ENCODE results near the gene SCN4B.

SCN4B gene

DNA sequence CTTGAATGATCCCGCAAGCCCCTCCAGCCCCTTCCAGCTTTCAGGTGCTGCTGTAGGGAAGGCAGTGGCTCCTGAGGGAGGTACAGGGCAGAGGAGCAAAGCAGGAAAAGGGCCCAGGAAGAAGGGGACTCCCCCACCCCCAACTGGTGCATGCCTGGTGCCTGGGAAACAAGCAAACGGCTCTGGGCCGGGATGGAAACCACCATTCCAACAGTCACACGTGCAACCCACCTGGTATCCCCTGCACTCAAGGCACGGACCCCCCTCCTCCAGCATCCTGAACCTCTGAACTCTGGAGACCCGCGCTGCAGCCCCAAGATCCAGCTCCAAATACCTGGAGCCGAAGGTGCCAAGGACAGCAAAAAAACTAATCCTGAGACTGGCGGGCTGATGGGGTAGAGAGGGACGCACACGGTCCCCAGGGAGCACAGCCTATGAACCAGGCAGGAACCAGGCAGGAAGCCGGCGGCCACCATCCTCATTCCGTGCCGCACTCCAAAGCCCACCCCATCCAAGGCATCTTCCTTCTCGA, 537 bp downstream of the SCN4B start:
- WGBS, 2 experiments, result 4% methylated on average over 16 of the region's 16 CpGs
- no peak overlapping the region for H3K27ac ChIP-seq (ENCODE audit: insufficient read depth, low read depth, low read length, poor library complexity, severe bottlenecking)
- H3K4me3 ChIP-seq (ENCODE audit: insufficient read depth, low read depth, low read length), result peak overlapping the region; percentile 59
- no peaks in the 10 kb centered on the region for H3K9me3 ChIP-seq (ENCODE audit: control insufficient read depth, low read length)
- no peaks in the 10 kb centered on the region for H3K36me3 ChIP-seq (ENCODE audit: control insufficient read depth, insufficient read depth, low read length)
- peaks cover 85% of the 10 kb centered on the region for H3K27me3 ChIP-seq (ENCODE audit: control insufficient read depth, insufficient read depth, low read length, poor library complexity, severe bottlenecking)
- H3K4me1 ChIP-seq (ENCODE audit: control insufficient read depth, insufficient read depth, low read length), result peaks cover 25% of the 10 kb centered on the region

DNA sequence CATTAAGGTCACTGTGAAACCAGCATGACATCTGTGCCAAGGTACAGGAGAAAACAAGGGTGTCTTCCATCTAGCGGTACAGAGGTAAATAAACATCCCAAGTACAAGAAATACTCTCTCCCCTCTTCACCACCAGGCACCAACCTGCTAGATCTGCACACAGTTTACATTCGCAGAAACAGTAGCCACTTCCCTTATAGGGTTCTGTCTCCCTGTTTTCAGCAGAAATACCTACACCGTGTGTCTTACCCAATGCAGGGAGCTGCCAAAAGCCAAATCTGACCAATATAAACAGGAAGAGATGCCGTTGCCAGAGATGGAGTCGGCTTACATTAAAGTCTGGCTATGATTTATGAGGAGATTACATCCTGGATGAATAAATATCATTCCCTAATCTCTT, 1.2 kb downstream of the SCN4B start:
- no peaks in the 10 kb centered on the region for H3K36me3 ChIP-seq (ENCODE audit: control insufficient read depth, insufficient read depth, low read length)
- no peak overlapping the region for H3K4me3 ChIP-seq (ENCODE audit: insufficient read depth, low read depth, low read length)
- peaks cover 19% of the 10 kb centered on the region for H3K4me1 ChIP-seq (ENCODE audit: control insufficient read depth, insufficient read depth, low read length)
- no peak overlapping the region for H3K27ac ChIP-seq (ENCODE audit: insufficient read depth, low read depth, low read length, poor library complexity, severe bottlenecking)
- no peaks in the 10 kb centered on the region for H3K9me3 ChIP-seq (ENCODE audit: control insufficient read depth, low read length)
- H3K27me3 ChIP-seq (ENCODE audit: control insufficient read depth, insufficient read depth, low read length, poor library complexity, severe bottlenecking), result peaks cover 85% of the 10 kb centered on the region
- WGBS, 2 experiments, result 82 to 89% methylated on average over 5 of the region's 5 CpGs

DNA sequence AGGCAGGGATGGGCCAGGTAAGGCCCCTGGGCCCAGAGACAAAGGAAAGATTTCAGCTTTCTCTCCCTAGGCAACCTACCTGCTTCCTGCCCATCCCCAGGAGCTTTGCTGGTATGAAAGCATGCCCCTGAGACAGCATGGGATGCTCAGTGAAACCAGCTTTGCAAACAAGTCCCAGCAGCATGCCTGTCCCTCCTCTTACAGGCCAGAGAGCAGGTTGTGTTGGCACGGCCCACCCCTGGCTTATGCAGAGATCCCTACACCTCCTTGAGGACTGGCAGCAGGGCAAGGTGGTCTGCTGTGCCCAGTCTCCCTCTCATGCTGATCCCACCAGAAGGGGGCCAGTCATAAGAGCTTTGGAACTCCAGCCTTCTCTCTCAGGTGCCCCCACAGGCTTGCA, 3.1 kb downstream of the SCN4B start:
- no peak overlapping the region for H3K4me3 ChIP-seq (ENCODE audit: insufficient read depth, low read depth, low read length)
- no peaks in the 10 kb centered on the region for H3K9me3 ChIP-seq (ENCODE audit: control insufficient read depth, low read length)
- H3K27me3 ChIP-seq (ENCODE audit: control insufficient read depth, insufficient read depth, low read length, poor library complexity, severe bottlenecking), result peaks cover 73% of the 10 kb centered on the region
- WGBS, 2 experiments, result 41 to 55% methylated on average over 1 of the region's 1 CpG
- no peaks in the 10 kb centered on the region for H3K36me3 ChIP-seq (ENCODE audit: control insufficient read depth, insufficient read depth, low read length)
- H3K4me1 ChIP-seq (ENCODE audit: control insufficient read depth, insufficient read depth, low read length), result peaks cover under 1% of the 10 kb centered on the region
- no peak overlapping the region for H3K27ac ChIP-seq (ENCODE audit: insufficient read depth, low read depth, low read length, poor library complexity, severe bottlenecking)

DNA sequence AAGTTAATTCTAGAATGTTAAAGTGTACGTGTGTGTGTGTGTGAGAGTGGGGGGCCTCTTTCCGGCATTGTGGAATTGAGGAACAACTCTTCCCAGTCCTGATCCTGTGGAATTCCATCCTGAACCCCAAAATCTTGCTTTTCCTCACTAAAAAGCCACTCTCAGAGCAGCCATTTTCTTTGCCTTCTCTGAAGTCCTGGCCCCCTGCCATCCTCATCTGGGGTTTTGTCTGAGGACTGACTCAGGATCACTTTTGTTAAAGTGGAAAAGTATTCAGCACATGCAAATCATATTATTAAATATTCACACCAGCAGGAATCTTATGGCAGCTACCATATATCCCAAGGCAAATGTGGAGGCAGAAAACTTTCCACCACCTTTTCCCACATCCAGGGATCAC, 3.8 kb downstream of the SCN4B start:
- Histone ChIP-seq H3K4me3 (ENCODE audit: insufficient read depth, low read depth, low read length) (no peak overlapping the region), H3K36me3 (ENCODE audit: control insufficient read depth, insufficient read depth, low read length) (no peaks in the 10 kb centered on the region), H3K9me3 (ENCODE audit: control insufficient read depth, low read length) (no peaks in the 10 kb centered on the region), H3K4me1 (ENCODE audit: control insufficient read depth, insufficient read depth, low read length) (no peaks in the 10 kb centered on the region), H3K27me3 (ENCODE audit: control insufficient read depth, insufficient read depth, low read length, poor library complexity, severe bottlenecking) (peaks cover 67% of the 10 kb centered on the region), H3K27ac (ENCODE audit: insufficient read depth, low read depth, low read length, poor library complexity, severe bottlenecking) (no peak overlapping the region)
- WGBS, 2 experiments, result 83 to 88% methylated on average over 2 of the region's 2 CpGs

DNA sequence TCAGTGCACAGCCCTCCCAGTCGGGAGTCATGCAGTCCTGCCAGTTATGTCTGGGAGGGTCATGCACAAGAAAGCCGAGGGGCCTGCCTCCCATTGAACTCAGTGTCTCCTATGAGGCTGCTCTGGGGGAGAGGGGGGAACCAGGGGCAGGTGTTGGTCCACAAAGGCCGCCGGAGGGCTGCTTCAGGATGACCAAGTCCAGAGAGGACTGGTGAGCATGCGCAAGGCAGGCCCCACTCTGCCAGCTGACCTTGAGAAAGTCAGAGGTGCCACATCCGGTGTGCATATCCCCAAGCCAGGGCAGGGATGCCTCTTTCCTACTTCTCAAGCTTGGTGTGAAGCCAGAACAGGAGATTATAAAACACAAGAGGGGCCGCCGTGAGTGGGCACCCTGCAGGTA, 4.4 kb downstream of the SCN4B start:
- Histone ChIP-seq H3K36me3 (ENCODE audit: control insufficient read depth, insufficient read depth, low read length) (no peaks in the 10 kb centered on the region), H3K4me3 (ENCODE audit: insufficient read depth, low read depth, low read length) (no peak overlapping the region), H3K27me3 (ENCODE audit: control insufficient read depth, insufficient read depth, low read length, poor library complexity, severe bottlenecking) (peaks cover 61% of the 10 kb centered on the region), H3K4me1 (ENCODE audit: control insufficient read depth, insufficient read depth, low read length) (no peaks in the 10 kb centered on the region), H3K9me3 (ENCODE audit: control insufficient read depth, low read length) (no peaks in the 10 kb centered on the region), H3K27ac (ENCODE audit: insufficient read depth, low read depth, low read length, poor library complexity, severe bottlenecking) (no peak overlapping the region)
- WGBS, 2 experiments, result 89 to 91% methylated on average over 8 of the region's 8 CpGs

DNA sequence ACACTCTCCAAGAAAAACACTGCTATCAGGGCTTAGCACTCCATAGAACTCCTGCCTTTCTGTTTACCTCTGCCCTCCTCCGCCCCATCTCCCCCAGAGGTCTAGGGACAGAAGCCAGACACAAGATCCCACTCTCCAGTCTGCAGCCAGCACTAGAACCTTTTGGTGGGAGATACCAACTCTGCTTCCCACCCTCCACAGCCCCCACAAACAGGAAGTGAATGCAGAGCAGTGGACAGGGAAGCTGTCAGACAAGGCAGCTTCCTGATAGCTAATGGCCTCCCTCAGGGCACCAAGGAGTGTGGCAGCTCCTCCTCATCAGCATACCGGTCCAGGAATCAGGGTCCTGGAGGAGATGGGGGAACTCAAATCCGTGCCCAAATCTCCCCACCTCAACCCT, 5.1 kb downstream of the SCN4B start:
- no peak overlapping the region for H3K27ac ChIP-seq (ENCODE audit: insufficient read depth, low read depth, low read length, poor library complexity, severe bottlenecking)
- no peaks in the 10 kb centered on the region for H3K36me3 ChIP-seq (ENCODE audit: control insufficient read depth, insufficient read depth, low read length)
- 60 to 63% methylated on average over 3 of the region's 3 CpGs for WGBS, 2 experiments
- no peaks in the 10 kb centered on the region for H3K9me3 ChIP-seq (ENCODE audit: control insufficient read depth, low read length)
- no peaks in the 10 kb centered on the region for H3K4me1 ChIP-seq (ENCODE audit: control insufficient read depth, insufficient read depth, low read length)
- H3K4me3 ChIP-seq (ENCODE audit: insufficient read depth, low read depth, low read length), result no peak overlapping the region
- peaks cover 53% of the 10 kb centered on the region for H3K27me3 ChIP-seq (ENCODE audit: control insufficient read depth, insufficient read depth, low read length, poor library complexity, severe bottlenecking)

DNA sequence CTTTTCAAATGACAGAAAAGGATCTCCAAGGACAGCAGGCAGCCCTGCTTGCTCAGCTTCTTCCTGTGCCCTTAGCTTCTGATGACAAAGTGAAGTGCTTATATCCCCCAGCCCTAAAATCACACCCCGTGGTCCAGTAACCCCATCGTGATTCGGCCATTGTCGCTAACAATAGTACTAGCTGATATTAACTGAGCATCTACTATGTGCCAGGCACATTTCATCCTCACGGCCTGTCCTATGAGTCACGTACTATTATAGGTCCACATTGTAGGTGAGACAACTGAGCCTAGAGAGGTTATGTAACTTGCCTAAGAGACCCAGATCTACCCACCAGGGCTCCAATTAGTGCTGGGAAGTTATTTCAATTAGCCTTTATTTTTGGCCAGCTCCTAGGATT, 6.1 kb downstream of the SCN4B start:
- 85 to 90% methylated on average over 6 of the region's 6 CpGs for WGBS, 2 experiments
- peaks cover 44% of the 10 kb centered on the region for H3K27me3 ChIP-seq (ENCODE audit: control insufficient read depth, insufficient read depth, low read length, poor library complexity, severe bottlenecking)

DNA sequence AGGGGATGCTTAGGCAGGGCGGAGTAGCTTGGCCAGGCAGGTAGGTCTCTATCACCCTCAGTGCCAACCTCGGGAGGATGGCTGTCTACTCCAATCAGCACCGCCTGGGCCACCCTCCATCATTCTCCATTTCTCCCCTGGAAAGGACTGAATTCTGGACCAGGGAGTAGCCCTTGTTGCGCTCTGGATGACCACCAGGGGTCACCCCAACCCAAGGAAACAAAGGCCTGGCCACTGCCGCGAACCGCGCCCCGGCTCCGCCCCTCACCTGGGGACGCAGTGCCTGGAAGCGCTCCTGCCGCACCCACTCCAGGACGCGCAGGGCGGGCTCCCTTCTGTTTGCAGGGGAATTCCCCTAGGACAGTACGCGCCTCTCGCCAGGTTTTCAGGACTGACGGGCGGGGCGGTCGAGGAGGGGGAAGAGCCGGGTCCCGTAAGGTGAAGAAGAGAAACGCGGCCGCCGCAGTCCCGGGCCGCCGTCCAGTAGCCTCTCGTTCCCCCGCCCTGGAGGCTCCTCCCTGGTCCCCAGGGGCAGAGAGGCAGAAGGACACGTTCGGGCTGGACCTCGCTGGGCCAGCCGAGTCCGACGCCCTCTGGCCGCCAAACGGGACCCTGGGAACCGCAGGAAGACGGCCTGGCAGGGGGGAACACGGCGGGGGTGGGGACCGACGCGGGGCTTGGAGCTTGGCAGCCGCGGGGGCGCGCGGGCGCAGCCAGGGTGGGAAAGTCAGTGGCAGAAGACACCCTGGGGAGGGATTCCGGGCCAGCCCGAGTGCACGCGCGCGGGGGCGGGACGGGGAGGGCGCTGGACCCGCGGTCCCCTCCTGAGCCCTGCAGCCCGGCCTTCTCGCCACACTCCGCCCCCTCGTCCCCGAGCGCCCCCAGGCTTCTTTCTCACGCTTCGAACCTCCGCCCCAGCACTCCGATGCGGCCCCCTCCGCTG, 7.1 kb downstream of the SCN4B start:
- Histone ChIP-seq H3K4me3 (ENCODE audit: insufficient read depth, low read depth, low read length) (peak overlapping the region; percentile 45), H3K4me1 (ENCODE audit: control insufficient read depth, insufficient read depth, low read length) (no peaks in the 10 kb centered on the region), H3K9me3 (ENCODE audit: control insufficient read depth, low read length) (no peaks in the 10 kb centered on the region), H3K27me3 (ENCODE audit: control insufficient read depth, insufficient read depth, low read length, poor library complexity, severe bottlenecking) (peaks cover 34% of the 10 kb centered on the region), H3K36me3 (ENCODE audit: control insufficient read depth, insufficient read depth, low read length) (no peaks in the 10 kb centered on the region), H3K27ac (ENCODE audit: insufficient read depth, low read depth, low read length, poor library complexity, severe bottlenecking) (no peak overlapping the region)
- 1% methylated on average over 78 of the region's 78 CpGs for WGBS, 2 experiments

More for the DNA sequence above, 6.1 kb downstream of the SCN4B start:
- H3K9me3 ChIP-seq (ENCODE audit: control insufficient read depth, low read length), result no peaks in the 10 kb centered on the region
- no peaks in the 10 kb centered on the region for H3K4me1 ChIP-seq (ENCODE audit: control insufficient read depth, insufficient read depth, low read length)
- H3K27ac ChIP-seq (ENCODE audit: insufficient read depth, low read depth, low read length, poor library complexity, severe bottlenecking), result no peak overlapping the region
- H3K36me3 ChIP-seq (ENCODE audit: control insufficient read depth, insufficient read depth, low read length), result no peaks in the 10 kb centered on the region
- H3K4me3 ChIP-seq (ENCODE audit: insufficient read depth, low read depth, low read length), result no peak overlapping the region

DNA sequence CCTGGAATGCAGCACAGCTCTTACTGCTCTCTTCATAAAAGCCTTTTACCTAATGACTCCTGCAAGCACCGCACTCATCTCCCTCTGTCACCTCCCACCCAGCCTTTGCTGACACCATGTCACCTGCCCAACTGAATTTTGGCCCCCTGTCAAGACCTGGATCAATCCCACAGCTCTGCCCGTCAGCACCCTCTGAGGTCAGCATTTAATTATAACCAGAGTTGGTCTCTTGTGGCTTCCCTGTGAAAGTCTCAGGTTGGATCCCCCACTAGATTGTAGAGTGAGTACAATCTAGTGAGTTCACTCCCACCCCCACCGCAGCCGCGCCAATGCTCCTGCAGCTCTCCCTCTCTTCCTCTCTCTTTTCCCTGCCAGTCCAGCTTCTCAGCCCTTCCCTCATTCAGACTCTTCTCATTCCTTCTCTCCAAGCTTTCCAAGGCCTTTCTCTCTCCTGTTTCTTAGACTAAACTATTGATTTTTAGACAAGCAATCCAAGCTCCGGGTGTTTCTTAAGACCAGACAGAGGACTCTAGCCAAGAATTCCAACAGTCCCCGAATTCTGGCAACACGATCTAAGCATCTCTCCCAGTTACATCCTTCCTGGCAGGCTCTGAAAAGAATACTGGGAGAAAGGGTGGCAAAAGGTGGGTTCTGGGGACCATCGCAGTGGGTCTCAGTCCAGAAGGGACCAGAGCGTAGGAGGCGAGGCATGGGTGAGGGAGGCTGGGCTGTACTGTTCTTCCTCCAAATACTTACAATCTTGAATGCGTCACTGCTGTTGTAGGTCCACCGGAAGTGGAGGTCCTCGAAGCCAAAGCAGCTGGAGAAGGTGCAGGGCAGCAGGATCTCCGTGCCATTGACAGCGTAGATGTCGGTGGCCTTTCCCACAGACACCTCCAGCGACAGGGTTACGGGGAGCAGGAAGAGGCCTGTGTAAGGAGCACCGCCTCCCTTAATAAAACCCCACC, 8.0 kb downstream of the SCN4B start:
- Histone ChIP-seq H3K27me3 (ENCODE audit: control insufficient read depth, insufficient read depth, low read length, poor library complexity, severe bottlenecking) (peaks cover 25% of the 10 kb centered on the region), H3K9me3 (ENCODE audit: control insufficient read depth, low read length) (no peaks in the 10 kb centered on the region), H3K36me3 (ENCODE audit: control insufficient read depth, insufficient read depth, low read length) (no peaks in the 10 kb centered on the region), H3K4me3 (ENCODE audit: insufficient read depth, low read depth, low read length) (no peak overlapping the region), H3K4me1 (ENCODE audit: control insufficient read depth, insufficient read depth, low read length) (no peaks in the 10 kb centered on the region), H3K27ac (ENCODE audit: insufficient read depth, low read depth, low read length, poor library complexity, severe bottlenecking) (no peak overlapping the region)
- 80 to 83% methylated on average over 20 of the region's 20 CpGs for WGBS, 2 experiments

Measured in ectodermal cell (in vitro differentiated cells).